Fibroblast of skin of left quadriceps (primary cell): ENCODE measurements around the gene IQCH.

Experiments used
- DNase-seq, 2 experiments: peaks; one replicate each; pipeline ENCODE4 v3.0.0-alpha.2; 2013; ENCODE audit warnings: low read depth in 2 of 2

IQCH gene

GRCh38 chr15:67300266-67301025 lies 45.9 kb downstream of the IQCH start:
- DNase-seq: no peak

GRCh38 chr15:67303490-67304363 lies 49.1 kb downstream of the IQCH start:
- no peak for DNase-seq

- DNase-seq: no peak
These were observed 50.2 kb downstream of the IQCH start for GRCh38 chr15:67304778-67305177.

- no peak for DNase-seq
These were observed 50.9 kb downstream of the IQCH start for GRCh38 chr15:67305506-67305905.

- DNase-seq: no peak
These were observed 52.6 kb downstream of the IQCH start for GRCh38 chr15:67307156-67307555.

- DNase-seq: no peak
These were observed 53.5 kb downstream of the IQCH start for GRCh38 chr15:67307889-67308597.

- DNase-seq: no peak
These were observed 57.1 kb downstream of the IQCH start for GRCh38 chr15:67311731-67312130.

- no peak for DNase-seq
These were observed 65.4 kb downstream of the IQCH start for GRCh38 chr15:67319961-67320360.

- no peak for DNase-seq
These were observed 66.8 kb downstream of the IQCH start for GRCh38 chr15:67321352-67321751.

- DNase-seq: no peak
These were observed 67.9 kb downstream of the IQCH start for GRCh38 chr15:67322481-67322880.

GRCh38 chr15:67327312-67327711 lies 72.7 kb downstream of the IQCH start:
- no peak for DNase-seq

GRCh38 chr15:67327737-67328136 lies 73.2 kb downstream of the IQCH start:
- no peak for DNase-seq

- DNase-seq: no peak
These were observed 75.6 kb downstream of the IQCH start for GRCh38 chr15:67329984-67330733.

- no peak for DNase-seq
These were observed 77.1 kb downstream of the IQCH start for GRCh38 chr15:67331676-67332075.

- DNase-seq: no peak
These were observed 80.4 kb downstream of the IQCH start for GRCh38 chr15:67335026-67335425.

- DNase-seq: no peak
These were observed 81.1 kb downstream of the IQCH start for GRCh38 chr15:67335534-67336222.

- no peak for DNase-seq
These were observed 86.0 kb downstream of the IQCH start for GRCh38 chr15:67340630-67341029.

GRCh38 chr15:67341539-67341938 lies 87.0 kb downstream of the IQCH start:
- no peak for DNase-seq

GRCh38 chr15:67343206-67343605 lies 88.6 kb downstream of the IQCH start:
- DNase-seq: no peak

- DNase-seq: no peak
These were observed 95.0 kb downstream of the IQCH start for GRCh38 chr15:67349634-67350033.

- DNase-seq: no peak
These were observed 95.5 kb downstream of the IQCH start for GRCh38 chr15:67350042-67350441.
